22Rv1 (cell line): ENCODE measurements around the gene RAI1.

ENCODE experiments used
- CTCF ChIP-seq: fragments of 450-650 bp; IDR thresholded peaks from 2 replicates; pipeline ENCODE4 v1.5.1; 2017; ENCODE audit warnings: mild to moderate bottlenecking
- ZFX ChIP-seq: fragments of 450-650 bp; IDR thresholded peaks from 2 replicates; pipeline ENCODE4 v1.6.1; 2017; ENCODE audit warnings: antibody characterized with exemption, borderline replicate concordance

GRCh38 chr17:17847726-17848125 is 166.5 kb downstream of the RAI1 start:
- TF ChIP-seq CTCF: no peak
- no peak for TF ChIP-seq ZFX
